Fibroblast of pulmonary artery (primary cell): Measurements from ENCODE around the gene SLC9A9.

Source experiments
- DNase-seq: peaks from one replicate; pipeline ENCODE4 v3.0.0-alpha.2; 2010; ENCODE audit warnings: low read depth
- H3K4me3 ChIP-seq: replicated peaks from 2 replicates; pipeline ENCODE4 v1.5.1; 2011; ENCODE audit warnings: low read depth, mild to moderate bottlenecking, control low read depth, low read length, moderate library complexity
- CTCF ChIP-seq: IDR thresholded peaks from 2 replicates; pipeline ENCODE4 v1.5.1; 2011; ENCODE audit warnings: mild to moderate bottlenecking, control low read depth, low read length, inconsistent platforms; ENCODE audit errors: missing control alignments

SLC9A9 gene

DNA sequence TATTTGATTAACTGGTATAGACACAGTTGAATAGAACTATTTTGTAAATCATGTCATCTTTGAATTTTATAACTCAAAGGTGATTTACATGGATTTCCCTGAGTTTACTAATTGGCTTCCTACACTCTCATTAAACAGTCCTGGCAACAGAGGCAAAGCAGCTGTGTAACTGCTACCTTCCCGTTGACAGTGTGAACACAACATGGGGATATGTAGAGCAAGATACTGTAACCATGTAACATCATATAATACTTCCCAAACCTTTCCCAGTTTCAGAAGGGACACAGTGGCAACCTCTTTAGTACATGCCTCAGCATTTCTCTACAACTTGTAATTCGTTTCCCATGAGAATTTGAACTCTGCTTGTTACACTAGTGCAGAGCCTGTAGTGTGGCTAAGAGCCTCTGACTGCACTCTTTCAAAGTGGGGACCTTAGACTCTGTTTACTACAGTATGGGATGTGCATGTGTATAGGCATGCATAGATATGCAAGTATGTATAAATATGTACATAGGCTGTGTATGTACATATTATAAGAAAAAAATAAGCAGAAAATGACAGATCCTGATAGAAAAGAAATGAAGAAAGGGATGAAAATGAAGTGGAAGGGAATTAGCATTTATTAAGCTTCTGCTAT, 299.3 kb downstream of the SLC9A9 start:
- no peak for DNase-seq
- no peak overlapping the region for H3K4me3 ChIP-seq
- no peak for TF ChIP-seq CTCF

DNA sequence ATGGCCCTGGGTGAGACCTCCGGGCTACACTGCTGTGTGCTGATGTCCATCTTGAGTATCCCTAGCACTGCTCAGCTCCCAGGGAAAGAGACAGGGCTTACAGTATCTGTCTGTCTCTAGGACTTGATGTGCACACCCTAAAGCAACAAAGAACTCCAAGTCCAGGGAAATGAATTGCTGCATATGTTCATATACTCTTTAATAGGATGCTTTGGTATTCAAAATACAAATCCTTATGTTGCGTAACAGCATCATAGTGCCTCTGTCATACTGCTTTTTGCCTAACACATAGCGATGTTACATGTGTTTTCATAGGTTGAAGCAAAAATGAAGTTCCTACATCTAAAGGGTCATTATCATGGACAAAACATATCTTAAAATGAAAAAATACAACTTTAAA, 299.9 kb downstream of the SLC9A9 start:
- no peak for DNase-seq
- no peak overlapping the region for H3K4me3 ChIP-seq
- TF ChIP-seq CTCF, result no peak

DNA sequence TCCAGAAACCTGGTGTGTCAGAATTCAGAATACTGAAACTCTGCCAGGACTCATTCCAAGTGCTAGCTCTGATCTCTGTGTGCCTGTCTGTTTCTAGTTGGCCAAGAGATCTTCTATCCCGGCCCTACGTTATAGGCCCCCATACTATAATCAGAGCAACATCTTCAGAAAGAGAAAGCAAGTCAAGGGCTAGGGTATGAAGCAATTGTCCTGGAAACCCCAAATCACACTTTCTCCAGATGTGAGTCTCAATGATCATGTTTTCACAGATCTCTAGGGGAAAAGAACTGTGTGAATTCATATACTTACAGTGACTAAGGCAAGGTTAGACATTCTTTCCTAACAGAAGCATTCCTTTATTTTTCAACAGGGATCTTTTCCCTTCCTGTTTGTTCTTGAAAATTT, 309.7 kb downstream of the SLC9A9 start:
- H3K4me3 ChIP-seq, result no peak overlapping the region
- DNase-seq, result peak; percentile 69
- TF ChIP-seq CTCF, result no peak

DNA sequence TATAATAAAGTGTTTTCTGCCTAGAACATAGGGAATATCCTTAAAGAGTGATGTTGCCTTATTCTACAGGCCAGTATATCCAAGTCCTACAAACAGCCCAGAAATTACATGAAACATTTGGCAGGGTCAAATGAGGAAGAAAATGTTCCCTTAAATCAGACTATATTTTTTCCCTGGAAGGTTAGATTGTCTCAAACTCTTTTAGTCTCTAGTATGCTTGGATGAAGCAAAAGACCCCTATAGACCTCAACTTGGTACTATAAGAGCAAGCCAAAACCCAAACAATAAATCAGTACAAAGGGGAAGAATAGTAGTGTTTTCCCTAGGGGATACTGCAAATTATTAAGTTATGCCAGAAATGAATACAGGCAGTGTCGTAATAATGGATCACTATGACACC, 310.2 kb downstream of the SLC9A9 start:
- TF ChIP-seq CTCF, result no peak
- no peak for DNase-seq
- H3K4me3 ChIP-seq, result no peak overlapping the region

GRCh38 chr3:143536817-143537535, 311.3 kb downstream of the SLC9A9 start:
- no peak overlapping the region for H3K4me3 ChIP-seq
- DNase-seq, result peak; percentile 75
- no peak for TF ChIP-seq CTCF

DNA sequence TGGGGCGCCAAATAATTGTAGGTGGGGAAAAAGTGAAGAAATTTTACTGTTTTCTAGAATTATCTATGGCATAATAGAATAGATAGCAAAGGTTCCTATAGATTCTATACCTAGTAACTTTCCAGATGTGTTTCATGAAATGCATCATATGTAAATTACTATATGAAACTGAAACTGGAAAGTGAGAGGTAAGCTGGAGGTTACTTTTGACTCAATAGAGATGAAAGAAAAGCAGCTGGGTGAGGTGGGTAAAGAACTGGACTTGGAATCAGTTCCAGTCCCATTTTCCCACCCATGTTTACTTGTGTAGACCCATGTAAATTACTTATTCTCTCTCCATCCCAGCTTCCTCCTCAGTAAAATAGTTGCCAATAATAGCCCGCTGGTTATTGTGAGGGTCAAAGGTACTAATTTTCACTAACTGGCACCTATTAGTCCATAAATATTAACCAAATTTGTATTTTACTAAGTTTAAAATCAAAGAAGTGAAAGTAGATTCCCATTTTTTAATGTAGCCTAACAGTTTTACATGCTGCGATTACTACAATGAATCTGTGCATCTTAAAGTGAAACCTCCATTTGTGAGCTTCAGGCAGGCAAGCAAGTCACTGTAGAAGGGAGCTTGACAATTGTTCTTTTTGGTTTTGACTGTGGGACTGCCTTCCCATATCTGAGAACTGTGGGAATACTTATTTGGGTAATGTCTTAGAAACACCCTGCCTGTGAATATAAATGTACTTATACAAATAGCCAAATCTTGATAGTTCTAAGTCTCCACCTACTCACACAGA, 312.1 kb downstream of the SLC9A9 start:
- no peak for TF ChIP-seq CTCF
- H3K4me3 ChIP-seq, result no peak overlapping the region
- no peak for DNase-seq
